ENCODE measurements around the gene NPVF.

GRCh38 chr7:25180592-25180923 lies 47.7 kb downstream of the NPVF start:
- TF ChIP-seq CTCF (IDR thresholded peaks at IDR 0.05; ENCODE audit: insufficient read depth, low read length, poor library complexity, severe bottlenecking) (no peak), EZH2phosphoT487 (conservative IDR thresholded peaks at IDR 0.05; ENCODE audit: low read length) (no peak)

Data from SU-DHL-6 (cell line).